ENCODE data around the gene UCP2. TPM values are rescaled to one million over a fixed set of nuclear protein-coding genes. Genes with fewer than 3 reads are reported as not detected.

The UCP2 gene
- total and polyA plus RNA-seq, 10 of the 15 experiments (the other 5 are each of a cell fraction or from before 2014, with no cell fraction given): 32.9 to 248 (median 154) TPM

DNA sequence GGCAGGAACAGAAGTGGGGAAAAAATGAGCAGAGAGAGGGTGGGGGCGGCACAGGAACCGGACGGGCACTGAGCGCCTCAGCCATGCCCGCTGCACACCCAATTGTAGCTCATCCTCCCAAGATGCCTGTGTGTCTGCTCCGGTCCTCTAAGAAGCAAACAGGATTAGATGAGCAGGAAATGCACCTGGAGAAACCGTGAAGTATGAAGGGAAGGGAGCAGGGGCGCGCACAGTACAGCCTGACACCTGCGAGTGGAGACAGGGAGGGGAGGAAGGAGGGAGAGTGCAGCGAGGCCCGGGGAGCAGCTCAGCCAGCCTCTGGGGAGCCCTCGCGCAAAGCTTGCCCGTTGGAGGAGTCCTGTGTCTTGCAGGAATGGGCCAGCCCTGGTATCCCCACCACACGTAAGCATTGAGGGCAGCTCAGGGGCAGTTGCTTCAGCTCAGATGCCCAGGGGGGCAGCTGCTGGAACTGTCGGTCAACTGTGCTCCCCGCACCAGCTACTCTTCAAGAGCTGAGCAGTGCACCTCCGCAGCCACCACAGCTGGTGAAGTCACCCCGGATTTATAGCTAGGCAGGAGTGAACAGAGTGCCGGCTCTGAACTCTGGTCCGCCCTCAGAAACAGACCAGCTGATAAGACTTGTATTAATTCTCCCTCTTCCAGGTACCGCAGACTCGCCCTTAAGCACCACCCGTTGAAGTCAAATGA is 24.8 kb downstream of the UCP2 start:
- in situ Hi-C loops (cut with MboI): no loop called here
- Histone ChIP-seq H2AFZ (ENCODE audit: control insufficient read depth, low read depth, low read length) (no peak overlapping the region), H3K4me2 (ENCODE audit: control insufficient read depth, insufficient read depth) (no peak overlapping the region), H3K9ac (ENCODE audit: control insufficient read depth, insufficient read depth, low read length) (no peak overlapping the region), H3K79me2 (ENCODE audit: control insufficient read depth, insufficient read depth, low read length) (no peaks in the 10 kb centered on the region), H3K36me3 (ENCODE audit: control insufficient read depth in 2 of 2, insufficient read depth in 2 of 2, low read length in 1 of 2) (no peaks in the 10 kb centered on the region), H3K4me1 (ENCODE audit: control insufficient read depth, insufficient read depth, low read length) (peaks cover 3% of the 10 kb centered on the region; the same call in 1 of the 2 replicates), H3K4me3 (no peak overlapping the region), H3K27ac (ENCODE audit: control insufficient read depth, insufficient read depth) (no peak overlapping the region), H4K20me1 (ENCODE audit: control insufficient read depth, insufficient read depth) (no peaks in the 10 kb centered on the region), H3K9me3 (replicated peaks; ENCODE audit: control insufficient read depth, insufficient read depth, low read length) (no peaks in the 10 kb centered on the region), H3K27me3 (replicated peaks in 1 of 2; ENCODE audit: control insufficient read depth in 2 of 2, insufficient read depth in 2 of 2, low read length in 1 of 2) (no peaks in the 10 kb centered on the region)
- ChIA-PET POLR2A (no interaction called here), SMC1A (ENCODE audit: uncharacterized antibody, unreplicated experiment) (interaction anchor here (0.6 kb wide), 1 partner anchor 367 kb away, joined by 3 read pairs; no protein-coding TSS in a partner anchor), RAD21 (ENCODE audit: unreplicated experiment) (interaction anchor here (1.0 kb wide), 1 partner anchor 22 kb away, joined by 3 read pairs; no protein-coding TSS in a partner anchor), CTCF (interaction anchor here (0.8 to 1.5 kb wide), 3 partner anchors 10 to 298 kb away, joined by 3 to 4 read pairs (median 4); no protein-coding TSS in a partner anchor)
- DNase-seq (ENCODE audit: low read depth, low spot score) (no peak), FAIRE-seq (no peak), ATAC-seq (peak; percentile 29; the same call in 2 of the 3 replicates)
- intact Hi-C loops (cut with micrococcal nuclease; ENCODE audit: unreplicated experiment): no loop called here
- no TSS peak for BruUV-seq (replicated peaks)
- 57% methylated on average over 24 of the region's 25 CpGs for WGBS (ENCODE audit: insufficient coverage, insufficient replicate concordance, low lambda C conversion rate, missing lambda C conversion rate)
- TF ChIP-seq TARDBP (IDR thresholded peaks at IDR 0.05; ENCODE audit: borderline replicate concordance): no peak
- no peak for TF ChIP-seq NBN (IDR thresholded peaks at IDR 0.05)
- no peak for TF ChIP-seq IKZF1 (conservative IDR thresholded peaks at IDR 0.05)
- no peak for TF ChIP-seq EZH2 (IDR thresholded peaks at IDR 0.05; ENCODE audit: borderline replicate concordance, control insufficient read depth, low read depth, low read length)
- TF ChIP-seq SP1 (IDR thresholded peaks at IDR 0.05; ENCODE audit: low read depth, low read length): no peak
- TF ChIP-seq POU2F2 (IDR thresholded peaks at IDR 0.05; ENCODE audit: borderline replicate concordance, low read depth, low read length): no peak
- TF ChIP-seq, protein P1, sequence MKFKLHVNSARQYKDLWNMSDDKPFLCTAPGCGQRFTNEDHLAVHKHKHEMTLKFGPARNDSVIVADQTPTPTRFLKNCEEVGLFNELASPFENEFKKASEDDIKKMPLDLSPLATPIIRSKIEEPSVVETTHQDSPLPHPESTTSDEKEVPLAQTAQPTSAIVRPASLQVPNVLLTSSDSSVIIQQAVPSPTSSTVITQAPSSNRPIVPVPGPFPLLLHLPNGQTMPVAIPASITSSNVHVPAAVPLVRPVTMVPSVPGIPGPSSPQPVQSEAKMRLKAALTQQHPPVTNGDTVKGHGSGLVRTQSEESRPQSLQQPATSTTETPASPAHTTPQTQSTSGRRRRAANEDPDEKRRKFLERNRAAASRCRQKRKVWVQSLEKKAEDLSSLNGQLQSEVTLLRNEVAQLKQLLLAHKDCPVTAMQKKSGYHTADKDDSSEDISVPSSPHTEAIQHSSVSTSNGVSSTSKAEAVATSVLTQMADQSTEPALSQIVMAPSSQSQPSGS (IDR thresholded peaks at IDR 0.05; ENCODE audit: low read length): no peak
- no peak for TF ChIP-seq BMI1 (IDR thresholded peaks at IDR 0.05; ENCODE audit: borderline replicate concordance)
- TF ChIP-seq NR2C2 (IDR thresholded peaks at IDR 0.05; ENCODE audit: borderline replicate concordance, control insufficient read depth, insufficient read length, low read depth): no peak

Measured in GM12878 (cell line).